H9 (cell line): Measurements from ENCODE around the gene SPINK1. TPM values are rescaled to one million over a fixed set of nuclear protein-coding genes. Genes with fewer than 3 reads are reported as not detected.

Source experiments
- DNase-seq: peaks from one replicate; pipeline ENCODE4 v3.0.0-alpha.2; 2017
- H2AFZ ChIP-seq: one replicate; pipeline ENCODE4 v1.6.1; 2013; ENCODE audit warnings: mild to moderate bottlenecking, low read length, control low read depth, moderate library complexity
- H2AK5ac ChIP-seq: 2 replicates; pipeline ENCODE4 v1.6.1; 2013; ENCODE audit warnings: low read length, control low read depth, mixed read lengths; ENCODE audit not compliant: insufficient read length
- H2BK120ac ChIP-seq: one replicate; pipeline ENCODE4 v1.6.1; 2013; ENCODE audit warnings: low read depth, mild to moderate bottlenecking, low read length, control low read depth, inconsistent platforms; ENCODE audit not compliant: poor library complexity, severe bottlenecking
- H2BK12ac ChIP-seq: 2 replicates; pipeline ENCODE4 v1.6.1; 2013; ENCODE audit warnings: low read length, control low read depth, mixed read lengths, low read depth; ENCODE audit not compliant: insufficient read length
- H2BK15ac ChIP-seq: 2 replicates; pipeline ENCODE4 v1.6.1; 2013; ENCODE audit warnings: low read depth, low read length, control low read depth
- H2BK20ac ChIP-seq: one replicate; pipeline ENCODE4 v1.6.1; 2013; ENCODE audit warnings: low read depth, mild to moderate bottlenecking, low read length, control low read depth, inconsistent platforms; ENCODE audit not compliant: poor library complexity, severe bottlenecking
- H2BK5ac ChIP-seq: 2 replicates; pipeline ENCODE4 v1.6.1; 2013; ENCODE audit warnings: low read length, control low read depth, mixed read lengths; ENCODE audit not compliant: insufficient read length
- H3K14ac ChIP-seq: 2 replicates; pipeline ENCODE4 v1.6.1; 2013; ENCODE audit warnings: low read length, control low read depth; ENCODE audit not compliant: insufficient read depth
- H3K18ac ChIP-seq: 2 replicates; pipeline ENCODE4 v1.6.1; 2013; ENCODE audit warnings: low read depth, mild to moderate bottlenecking, mixed read lengths, low read length, control low read depth; ENCODE audit not compliant: insufficient read length
- H3K23ac ChIP-seq: 2 replicates; pipeline ENCODE4 v1.6.1; 2013; ENCODE audit warnings: low read length, control low read depth, mixed read lengths, low read depth; ENCODE audit not compliant: insufficient read length
- H3K23me2 ChIP-seq: 2 replicates; pipeline ENCODE4 v1.6.1; 2013; ENCODE audit warnings: low read depth, mild to moderate bottlenecking, mixed read lengths, low read length, control low read depth; ENCODE audit not compliant: insufficient read length, poor library complexity, severe bottlenecking
- H3K27ac ChIP-seq: 2 replicates; pipeline ENCODE4 v1.5.1; 2013; ENCODE audit warnings: low read length, control low read depth, mixed read lengths, low read depth; ENCODE audit not compliant: insufficient read length
- H3K27me3 ChIP-seq: 2 replicates; pipeline ENCODE4 v1.6.1; 2013; ENCODE audit warnings: low read length, control low read depth, inconsistent platforms; ENCODE audit not compliant: insufficient read depth
- H3K4ac ChIP-seq: 2 replicates; pipeline ENCODE4 v1.6.1; 2013; ENCODE audit warnings: low read depth, mild to moderate bottlenecking, control low read depth, inconsistent platforms, low read length, moderate library complexity
- H3K4me1 ChIP-seq: 2 replicates; pipeline ENCODE4 v1.6.1; 2013; ENCODE audit warnings: low read length, control low read depth, inconsistent platforms; ENCODE audit not compliant: insufficient read depth
- H3K4me2 ChIP-seq: 2 replicates; pipeline ENCODE4 v1.6.1; 2013; ENCODE audit warnings: low read length, control low read depth, mixed read lengths; ENCODE audit not compliant: insufficient read length, insufficient read depth
- H3K56ac ChIP-seq: 2 replicates; pipeline ENCODE4 v1.6.1; 2013; ENCODE audit warnings: low read depth, mild to moderate bottlenecking, mixed read lengths, low read length, control low read depth; ENCODE audit not compliant: insufficient read length
- H3K79me1 ChIP-seq: 2 replicates; pipeline ENCODE4 v1.6.1; 2013; ENCODE audit warnings: low read depth, mild to moderate bottlenecking, moderate library complexity, low read length, control low read depth, inconsistent platforms; ENCODE audit not compliant: insufficient read depth, poor library complexity, severe bottlenecking
- H3K79me2 ChIP-seq: 2 replicates; pipeline ENCODE4 v1.6.1; 2013; ENCODE audit warnings: low read length, control low read depth, inconsistent platforms; ENCODE audit not compliant: insufficient read depth
- H3K9ac ChIP-seq: 2 replicates; pipeline ENCODE4 v1.6.1; 2013; ENCODE audit warnings: low read length, control low read depth, mixed read lengths; ENCODE audit not compliant: insufficient read length; ENCODE audit errors: extremely low read depth
- H3K9me3 ChIP-seq: one replicate; pipeline ENCODE4 v1.6.1; 2013; ENCODE audit warnings: low read depth, low read length, inconsistent platforms; ENCODE audit not compliant: control insufficient read depth
- H3T11ph ChIP-seq: one replicate; pipeline ENCODE4 v1.6.1; 2013; ENCODE audit warnings: mild to moderate bottlenecking, low read length, control low read depth, inconsistent platforms
- H4K20me1 ChIP-seq: one replicate; pipeline ENCODE4 v1.6.1; 2013; ENCODE audit not compliant: control insufficient read depth, insufficient read length, insufficient read depth
- H4K5ac ChIP-seq: 2 replicates; pipeline ENCODE4 v1.6.1; 2013; ENCODE audit warnings: low read depth, mild to moderate bottlenecking, mixed read lengths, low read length, control low read depth; ENCODE audit not compliant: insufficient read length
- H4K8ac ChIP-seq: replicated peaks from 2 replicates; pipeline ENCODE4 v1.6.1; 2013; ENCODE audit warnings: low read length, control low read depth, mixed read lengths, low read depth; ENCODE audit not compliant: insufficient read length
- H4K91ac ChIP-seq: 2 replicates; pipeline ENCODE4 v1.6.1; 2013; ENCODE audit warnings: low read depth, mild to moderate bottlenecking, moderate library complexity, mixed read lengths, low read length, control low read depth; ENCODE audit not compliant: insufficient read length
- H3K27ac Mint-ChIP-seq, 3 experiments: 2 replicates in 2 of 3; 3 replicates in 1 of 3; pipeline ENCODE4 v1.8.0; 2020 to 2021; ENCODE audit warnings: mixed read lengths in 3 of 3, mild to moderate bottlenecking in 1 of 3, moderate library complexity in 1 of 3
- H3K27me3 Mint-ChIP-seq: 2 replicates; pipeline ENCODE4 v1.8.0; 2021; ENCODE audit warnings: low read depth, mild to moderate bottlenecking, moderate library complexity, mixed read lengths
- H3K36me3 Mint-ChIP-seq, 3 experiments: 2 replicates in 2 of 3; 3 replicates in 1 of 3; pipeline ENCODE4 v1.8.0; 2020 to 2021; ENCODE audit warnings: low read depth in 3 of 3, mixed read lengths in 3 of 3; ENCODE audit not compliant: insufficient read depth in 1 of 3
- H3K4me1 Mint-ChIP-seq, 2 experiments: 2 replicates each; pipeline ENCODE4 v1.8.0; 2020; ENCODE audit warnings: mixed read lengths in 2 of 2
- H3K4me3 Mint-ChIP-seq, 2 experiments: 2 replicates in 1 of 2; 3 replicates in 1 of 2; pipeline ENCODE4 v1.8.0; 2020 to 2021; ENCODE audit warnings: mild to moderate bottlenecking in 2 of 2, mixed read lengths in 2 of 2, moderate library complexity in 1 of 2
- H3K9me3 Mint-ChIP-seq, 2 experiments: 2 replicates in 1 of 2; 3 replicates in 1 of 2; pipeline ENCODE4 v1.8.0; 2020; ENCODE audit warnings: mild to moderate bottlenecking in 2 of 2, mixed read lengths in 2 of 2, moderate library complexity in 1 of 2
- total RNA-seq: library from RNA; stranded (reverse); gene quantifications from 2 replicates; pipeline ENCODE4 v1.2.1, GENCODE V29; 2021
- TF ChIP-seq, protein P1 (sequence below): fragments of 200-600 bp; sonication (generic); conservative IDR thresholded peaks from 3 replicates; pipeline ENCODE4 v1.8.0; 2021; ENCODE audit warnings: antibody characterized with exemption, mild to moderate bottlenecking

The SPINK1 gene
- total RNA-seq, 1 experiment from 2014 or later: 3.1 TPM

DNA sequence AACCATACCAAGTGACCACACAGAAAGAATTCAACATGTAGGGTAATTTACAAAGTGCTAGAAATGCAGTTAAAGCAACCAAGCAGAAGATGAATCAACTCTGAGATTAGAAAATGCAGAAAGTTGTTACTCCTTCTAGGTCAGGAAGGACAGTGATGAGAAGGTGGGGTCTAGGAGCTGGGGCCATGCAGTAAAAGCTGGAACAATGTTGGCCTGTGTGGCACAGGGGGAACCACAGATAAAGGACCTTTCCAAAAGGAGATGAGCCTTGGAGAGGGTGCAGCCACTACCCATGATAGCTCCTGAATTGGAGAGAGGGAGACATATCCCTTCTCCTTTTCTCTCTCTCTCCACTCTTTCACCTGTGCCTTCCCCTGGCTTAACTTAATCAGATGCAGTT is 44.7 kb upstream of the SPINK1 start:
- Histone ChIP-seq H4K20me1 (no peaks in the 10 kb centered on the region), H2BK20ac (no peak overlapping the region), H3K9me3 (no peaks in the 10 kb centered on the region), H3K79me2 (peaks cover 16% of the 10 kb centered on the region; the same call in 1 of the 2 replicates), H2BK5ac (no peak overlapping the region), H3K4me2 (no peak overlapping the region), H2BK12ac (no peak overlapping the region), H4K91ac (no peak overlapping the region), H3K4me1 (peaks cover 14% of the 10 kb centered on the region), H3K9ac (no peak overlapping the region), H2AK5ac (no peak overlapping the region), H3K27ac (no peak overlapping the region), H3K14ac (no peak overlapping the region), H2BK120ac (no peak overlapping the region), H3K23me2 (no peaks in the 10 kb centered on the region), H3K27me3 (no peaks in the 10 kb centered on the region), H3K4ac (no peak overlapping the region), H3K56ac (no peak overlapping the region), H4K5ac (no peak overlapping the region), H2AFZ (no peak overlapping the region), H3T11ph (no peak overlapping the region), H3K23ac (no peak overlapping the region), H2BK15ac (no peak overlapping the region), H3K79me1 (peaks cover 3% of the 10 kb centered on the region), H4K8ac (no peak overlapping the region), H3K18ac (no peak overlapping the region)
- TF ChIP-seq, protein P1, sequence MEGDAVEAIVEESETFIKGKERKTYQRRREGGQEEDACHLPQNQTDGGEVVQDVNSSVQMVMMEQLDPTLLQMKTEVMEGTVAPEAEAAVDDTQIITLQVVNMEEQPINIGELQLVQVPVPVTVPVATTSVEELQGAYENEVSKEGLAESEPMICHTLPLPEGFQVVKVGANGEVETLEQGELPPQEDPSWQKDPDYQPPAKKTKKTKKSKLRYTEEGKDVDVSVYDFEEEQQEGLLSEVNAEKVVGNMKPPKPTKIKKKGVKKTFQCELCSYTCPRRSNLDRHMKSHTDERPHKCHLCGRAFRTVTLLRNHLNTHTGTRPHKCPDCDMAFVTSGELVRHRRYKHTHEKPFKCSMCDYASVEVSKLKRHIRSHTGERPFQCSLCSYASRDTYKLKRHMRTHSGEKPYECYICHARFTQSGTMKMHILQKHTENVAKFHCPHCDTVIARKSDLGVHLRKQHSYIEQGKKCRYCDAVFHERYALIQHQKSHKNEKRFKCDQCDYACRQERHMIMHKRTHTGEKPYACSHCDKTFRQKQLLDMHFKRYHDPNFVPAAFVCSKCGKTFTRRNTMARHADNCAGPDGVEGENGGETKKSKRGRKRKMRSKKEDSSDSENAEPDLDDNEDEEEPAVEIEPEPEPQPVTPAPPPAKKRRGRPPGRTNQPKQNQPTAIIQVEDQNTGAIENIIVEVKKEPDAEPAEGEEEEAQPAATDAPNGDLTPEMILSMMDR: no peak
- H3K4me1 Mint-ChIP-seq: peaks cover 46 to 60% of the 10 kb centered on the region in 2 experiments
- DNase-seq: no peak
- no peak overlapping the region for H3K4me3 Mint-ChIP-seq
- peaks cover 8 to 56% (median 16%) of the 10 kb centered on the region in 3 experiments for H3K36me3 Mint-ChIP-seq
- H3K27me3 Mint-ChIP-seq: peaks cover 5% of the 10 kb centered on the region; the same call in 1 of the 2 replicates
- H3K27ac Mint-ChIP-seq: peak overlapping the region; percentile 40 to 91 (median 56); a peak in 3 of 7 replicates
- peaks cover 0 to 4% of the 10 kb centered on the region in 2 experiments; a peak in 2 of 5 replicates for H3K9me3 Mint-ChIP-seq
